ENCODE measurements around the gene KRT79.

DNA sequence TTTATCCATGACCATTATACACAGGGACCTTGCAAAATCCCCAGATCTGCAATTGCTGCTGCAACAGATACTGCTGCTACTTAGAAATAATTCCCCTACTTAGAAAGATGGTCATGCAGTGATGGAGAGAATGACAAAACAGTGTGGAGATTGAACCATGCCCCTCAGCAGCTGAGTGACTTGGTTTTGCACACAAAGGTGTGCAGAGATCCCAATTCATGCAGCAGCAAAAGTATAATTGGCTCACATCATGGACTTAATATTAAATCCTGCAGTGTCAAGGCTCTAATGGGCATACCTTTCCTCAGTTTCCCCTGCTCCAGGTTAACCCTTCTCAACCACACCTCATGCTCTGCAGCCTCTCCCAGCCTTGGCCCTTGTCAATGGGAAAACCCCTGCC lies 17.7 kb upstream of the KRT79 start:
- TF ChIP-seq POLR2AphosphoS5 (IDR thresholded peaks at IDR 0.05; ENCODE audit: low read depth, low read length): no peak
- TF ChIP-seq, protein P1, sequence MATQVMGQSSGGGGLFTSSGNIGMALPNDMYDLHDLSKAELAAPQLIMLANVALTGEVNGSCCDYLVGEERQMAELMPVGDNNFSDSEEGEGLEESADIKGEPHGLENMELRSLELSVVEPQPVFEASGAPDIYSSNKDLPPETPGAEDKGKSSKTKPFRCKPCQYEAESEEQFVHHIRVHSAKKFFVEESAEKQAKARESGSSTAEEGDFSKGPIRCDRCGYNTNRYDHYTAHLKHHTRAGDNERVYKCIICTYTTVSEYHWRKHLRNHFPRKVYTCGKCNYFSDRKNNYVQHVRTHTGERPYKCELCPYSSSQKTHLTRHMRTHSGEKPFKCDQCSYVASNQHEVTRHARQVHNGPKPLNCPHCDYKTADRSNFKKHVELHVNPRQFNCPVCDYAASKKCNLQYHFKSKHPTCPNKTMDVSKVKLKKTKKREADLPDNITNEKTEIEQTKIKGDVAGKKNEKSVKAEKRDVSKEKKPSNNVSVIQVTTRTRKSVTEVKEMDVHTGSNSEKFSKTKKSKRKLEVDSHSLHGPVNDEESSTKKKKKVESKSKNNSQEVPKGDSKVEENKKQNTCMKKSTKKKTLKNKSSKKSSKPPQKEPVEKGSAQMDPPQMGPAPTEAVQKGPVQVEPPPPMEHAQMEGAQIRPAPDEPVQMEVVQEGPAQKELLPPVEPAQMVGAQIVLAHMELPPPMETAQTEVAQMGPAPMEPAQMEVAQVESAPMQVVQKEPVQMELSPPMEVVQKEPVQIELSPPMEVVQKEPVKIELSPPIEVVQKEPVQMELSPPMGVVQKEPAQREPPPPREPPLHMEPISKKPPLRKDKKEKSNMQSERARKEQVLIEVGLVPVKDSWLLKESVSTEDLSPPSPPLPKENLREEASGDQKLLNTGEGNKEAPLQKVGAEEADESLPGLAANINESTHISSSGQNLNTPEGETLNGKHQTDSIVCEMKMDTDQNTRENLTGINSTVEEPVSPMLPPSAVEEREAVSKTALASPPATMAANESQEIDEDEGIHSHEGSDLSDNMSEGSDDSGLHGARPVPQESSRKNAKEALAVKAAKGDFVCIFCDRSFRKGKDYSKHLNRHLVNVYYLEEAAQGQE (IDR thresholded peaks at IDR 0.05; ENCODE audit: insufficient read depth in 1 of 2, low read depth in 2 of 2, low read length in 2 of 2): no peak
- no peak for TF ChIP-seq SIN3A (IDR thresholded peaks at IDR 0.05; ENCODE audit: borderline replicate concordance, insufficient read depth, low read length)

Measured in PFSK-1 (cell line).